K562 (cell line): Measurements from ENCODE around the gene RASAL1. TPM values are rescaled to one million over a fixed set of nuclear protein-coding genes. Genes with fewer than 3 reads are reported as not detected.

Experiments used
- ATAC-seq: fragments of 200-7000 bp; cut with Tn5 transposase; 3 replicates; pipeline ENCODE4 v1.9.1; 2020; ENCODE audit warnings: moderate library complexity
- BruUV-seq: library from RNA; stranded (reverse); fragments of 400-500 nt; replicated peaks from 2 replicates; lab custom pipeline; 2021; lab: Mats Ljungman, UMichigan
- CTCF ChIA-PET: fragments of 300-600 bp; formaldehyde crosslinking; extraction: SDS; loops from one replicate; lab custom pipeline; 2021; ENCODE audit warnings: low intra/inter-chr PET ratio; lab: Yijun Ruan, JAX
- POLR2A ChIA-PET: fragments of 300-600, 350-650 bp; sonication (Branson Sonifier 250); formaldehyde crosslinking; extraction: SDS; loops from one replicate; lab custom pipeline; 2021; ENCODE audit warnings: antibody characterized with exemption, inconsistent platforms; lab: Yijun Ruan, JAX
- DNase-seq, 4 experiments: peaks; one replicate each; pipeline versions ENCODE4 v3.0.0 to v3.0.0-alpha.2; 2011 to 2018; ENCODE audit warnings: low spot score in 3 of 4, mixed read lengths in 3 of 4; ENCODE audit errors: extremely low read depth in 1 of 4
- FAIRE-seq: peaks from 2 replicates; lab custom pipeline; 2011; peaks lifted over from hg19 to GRCh38; lab: Jason Lieb, UNC
- H2AFZ ChIP-seq: 2 replicates; pipeline ENCODE4 v1.6.0; 2011; ENCODE audit warnings: low read depth, low read length, control low read depth, inconsistent platforms
- H3K27ac ChIP-seq: fragments of 200-600 bp; 3 replicates; pipeline ENCODE4 v1.8.0; 2011; ENCODE audit warnings: low read depth, mild to moderate bottlenecking, control low read depth, inconsistent platforms, low read length, moderate library complexity, mixed read lengths; ENCODE audit errors: extremely low read depth
- H3K27me3 ChIP-seq, 2 experiments: fragments of 300-600 bp in 1 of 2; 2 replicates in 1 of 2; 3 replicates in 1 of 2; pipeline versions ENCODE4 v1.6.0 to v1.8.0; 2011; ENCODE audit warnings: inconsistent platforms in 2 of 2, low read length in 2 of 2, mild to moderate bottlenecking in 1 of 2, mixed read lengths in 1 of 2, moderate library complexity in 1 of 2; ENCODE audit not compliant: control insufficient read depth in 2 of 2, insufficient read depth in 2 of 2
- H3K36me3 ChIP-seq: fragments of 300-600 bp; 3 replicates; pipeline ENCODE4 v1.8.0; 2011; ENCODE audit warnings: mild to moderate bottlenecking, low read length, inconsistent platforms; ENCODE audit not compliant: control insufficient read depth, insufficient read depth
- H3K4me1 ChIP-seq, 2 experiments: fragments of 200-600 bp in 1 of 2; replicated peaks in 1 of 2; 2 replicates in 1 of 2; 3 replicates in 1 of 2; pipeline versions ENCODE4 v1.5.1 to v1.8.0; 2011; ENCODE audit warnings: inconsistent platforms in 2 of 2, low read length in 2 of 2, mild to moderate bottlenecking in 1 of 2, mixed read lengths in 1 of 2, moderate library complexity in 1 of 2; ENCODE audit not compliant: control insufficient read depth in 2 of 2, insufficient read depth in 2 of 2
- H3K4me2 ChIP-seq: 2 replicates; pipeline ENCODE4 v1.6.1; 2011; ENCODE audit warnings: low read length, control low read depth, inconsistent platforms, mixed read lengths; ENCODE audit not compliant: insufficient read depth
- H3K4me3 ChIP-seq: fragments of 200-600 bp; sonication (generic), shearing (Covaris generic); 2 replicates; pipeline ENCODE4 v1.5.1; 2016; ENCODE audit warnings: control low read depth, inconsistent platforms
- H3K79me2 ChIP-seq: fragments of 200-600 bp; 3 replicates; pipeline ENCODE4 v1.8.0; 2011; ENCODE audit warnings: low read length, inconsistent platforms; ENCODE audit not compliant: control insufficient read depth, insufficient read depth
- H3K9ac ChIP-seq, 2 experiments: 2 replicates each; pipeline versions ENCODE4 v1.6.0 to v1.6.1; 2011; ENCODE audit warnings: low read depth in 2 of 2, low read length in 2 of 2, control low read depth in 1 of 2, inconsistent platforms in 1 of 2, mild to moderate bottlenecking in 1 of 2, mixed read lengths in 1 of 2; ENCODE audit not compliant: insufficient read depth in 1 of 2
- H3K9me1 ChIP-seq: one replicate; pipeline ENCODE4 v1.6.0; 2011; ENCODE audit warnings: inconsistent platforms, mild to moderate bottlenecking, low read length, moderate library complexity; ENCODE audit not compliant: control insufficient read depth, insufficient read depth
- H3K9me3 ChIP-seq: replicated peaks from 2 replicates; pipeline ENCODE4 v1.5.1; 2011; ENCODE audit warnings: low read depth, low read length, inconsistent platforms; ENCODE audit not compliant: control insufficient read depth, insufficient read depth
- H4K20me1 ChIP-seq: replicated peaks from 2 replicates; pipeline ENCODE4 v1.6.1; 2011; ENCODE audit warnings: low read length, inconsistent platforms, mixed read lengths; ENCODE audit not compliant: control insufficient read depth, insufficient read depth
- ZNF695 ChIP-seq: fragments of 450-650 bp; formaldehyde crosslinking; IDR thresholded peaks from 2 replicates; pipeline ENCODE4 v1.4.0; 2020; ENCODE audit warnings: mild to moderate bottlenecking, moderate library complexity
- WGBS: fragments of 100-300 bp; shearing (Covaris generic); methylation state at CpG from one replicate; pipeline ENCODE4 v1.1.6; 2016; ENCODE audit warnings: low coverage, mixed read lengths; ENCODE audit not compliant: insufficient coverage; ENCODE audit errors: missing lambda C conversion rate; 5-methylcytosine and 5-hydroxymethylcytosine counted together
- in situ Hi-C: fragments of 300-500 bp; cut with MboI; formaldehyde crosslinking; loops from 4 replicates; pipeline ENCODE4 v1.15.0; 2018; ENCODE audit warnings: inconsistent platforms, mixed read lengths
- intact Hi-C: fragments of 100-400 bp; cut with micrococcal nuclease; formaldehyde crosslinking; loops from 2 replicates; pipeline ENCODE4 v1.14.2; 2022
- polyA plus RNA-seq, 8 experiments: library from polyadenylated mRNA; depleted of rRNA in 4 of 8; stranded (reverse) in 5 of 8; unstranded in 3 of 8; fragments of >200 nt; fragmentation: Nextera tagmentation in 2 of 8; fragmentation: Illumina TruSeq in 1 of 8; extraction: Ambion mirVana in 2 of 8; extraction: Trizol in 1 of 8; gene quantifications; 2 replicates each; pipeline versions ENCODE4 v1.2.1 to v1.2.3, GENCODE V29; 2011 to 2014; ENCODE audit warnings: inconsistent platforms in 1 of 8, missing spikeins in 1 of 8
- total RNA-seq, 7 experiments: library from RNA; depleted of rRNA in 6 of 7; stranded (reverse); fragments of >200 nt in 6 of 7; fragmentation: Illumina TruSeq in 2 of 7; extraction: Trizol in 2 of 7; gene quantifications; 2 replicates each; pipeline versions ENCODE4 v1.2.1 to v1.2.3, GENCODE V29; 2011 to 2021; ENCODE audit warnings: low replicate concordance in 1 of 7
- TF ChIP-seq, protein P1 (sequence below), 2 experiments: fragments of 450-650 bp in 1 of 2; sonication (generic) in 1 of 2; formaldehyde crosslinking in 1 of 2; IDR thresholded peaks; 2 replicates each; pipeline versions ENCODE4 v1.7.1 to v1.9.0; 2016 to 2022; ENCODE audit warnings: inconsistent platforms in 1 of 2, mild to moderate bottlenecking in 1 of 2, missing genetic modification reagents in 1 of 2

RASAL1 gene
- total and polyA plus RNA-seq, 9 of the 15 experiments (the other 6 are each of a cell fraction or from before 2014, with no cell fraction given) = 0.06 to 0.16 (median 0.14) TPM; not detected in 6

DNA sequence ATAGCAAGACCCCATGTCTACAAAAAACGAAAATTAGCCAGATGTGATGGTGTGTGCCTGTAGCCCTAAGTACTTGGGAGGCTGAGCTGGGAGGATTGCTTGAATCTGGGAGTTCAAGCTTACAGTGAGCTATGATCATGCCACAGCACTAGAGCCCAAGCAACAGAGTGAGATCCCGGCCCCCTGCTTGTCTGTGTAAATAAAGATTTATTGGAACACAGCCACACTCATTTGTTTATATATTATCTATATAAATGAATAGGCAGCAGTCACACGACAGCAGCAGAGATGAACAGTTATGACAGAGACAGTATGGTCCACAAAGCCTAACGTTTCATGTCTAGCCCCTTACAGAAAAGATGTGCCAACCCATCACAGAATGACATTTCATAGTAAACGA is 34.9 kb upstream of the RASAL1 start:
- peaks cover 94% of the 10 kb centered on the region for H3K36me3 ChIP-seq
- no peak overlapping the region for H3K27ac ChIP-seq
- H3K9me3 ChIP-seq = no peaks in the 10 kb centered on the region
- TF ChIP-seq, protein P1, sequence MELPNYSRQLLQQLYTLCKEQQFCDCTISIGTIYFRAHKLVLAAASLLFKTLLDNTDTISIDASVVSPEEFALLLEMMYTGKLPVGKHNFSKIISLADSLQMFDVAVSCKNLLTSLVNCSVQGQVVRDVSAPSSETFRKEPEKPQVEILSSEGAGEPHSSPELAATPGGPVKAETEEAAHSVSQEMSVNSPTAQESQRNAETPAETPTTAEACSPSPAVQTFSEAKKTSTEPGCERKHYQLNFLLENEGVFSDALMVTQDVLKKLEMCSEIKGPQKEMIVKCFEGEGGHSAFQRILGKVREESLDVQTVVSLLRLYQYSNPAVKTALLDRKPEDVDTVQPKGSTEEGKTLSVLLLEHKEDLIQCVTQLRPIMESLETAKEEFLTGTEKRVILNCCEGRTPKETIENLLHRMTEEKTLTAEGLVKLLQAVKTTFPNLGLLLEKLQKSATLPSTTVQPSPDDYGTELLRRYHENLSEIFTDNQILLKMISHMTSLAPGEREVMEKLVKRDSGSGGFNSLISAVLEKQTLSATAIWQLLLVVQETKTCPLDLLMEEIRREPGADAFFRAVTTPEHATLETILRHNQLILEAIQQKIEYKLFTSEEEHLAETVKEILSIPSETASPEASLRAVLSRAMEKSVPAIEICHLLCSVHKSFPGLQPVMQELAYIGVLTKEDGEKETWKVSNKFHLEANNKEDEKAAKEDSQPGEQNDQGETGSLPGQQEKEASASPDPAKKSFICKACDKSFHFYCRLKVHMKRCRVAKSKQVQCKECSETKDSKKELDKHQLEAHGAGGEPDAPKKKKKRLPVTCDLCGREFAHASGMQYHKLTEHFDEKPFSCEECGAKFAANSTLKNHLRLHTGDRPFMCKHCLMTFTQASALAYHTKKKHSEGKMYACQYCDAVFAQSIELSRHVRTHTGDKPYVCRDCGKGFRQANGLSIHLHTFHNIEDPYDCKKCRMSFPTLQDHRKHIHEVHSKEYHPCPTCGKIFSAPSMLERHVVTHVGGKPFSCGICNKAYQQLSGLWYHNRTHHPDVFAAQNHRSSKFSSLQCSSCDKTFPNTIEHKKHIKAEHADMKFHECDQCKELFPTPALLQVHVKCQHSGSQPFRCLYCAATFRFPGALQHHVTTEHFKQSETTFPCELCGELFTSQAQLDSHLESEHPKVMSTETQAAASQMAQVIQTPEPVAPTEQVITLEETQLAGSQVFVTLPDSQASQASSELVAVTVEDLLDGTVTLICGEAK (IDR thresholded peaks at IDR 0.05) = peak; percentile 79
- TF ChIP-seq, protein P1 (CRISPR knock-in tag; IDR thresholded peaks at IDR 0.05) = no peak
- no peak for TF ChIP-seq ZNF695 (CRISPR knock-in tag)
- CTCF ChIA-PET = no interaction called here
- H4K20me1 ChIP-seq = peaks cover 2% of the 10 kb centered on the region; the same call in 1 of the 2 replicates
- TSS peak; percentile 7 for BruUV-seq
- WGBS = 76% methylated on average over 5 of the region's 5 CpGs
- no peak overlapping the region for H3K9ac ChIP-seq
- no peaks in the 10 kb centered on the region; the same call in 2 of the 3 replicates for H3K79me2 ChIP-seq
- DNase-seq (no peak), FAIRE-seq (no peak), ATAC-seq (no peak)
- H2AFZ ChIP-seq = no peak overlapping the region
- in situ Hi-C loops = loop anchor here (5.0 kb wide), 1 partner anchor 123 kb away; no protein-coding TSS in a partner anchor
- intact Hi-C loops = no loop called here
- peaks cover 2% of the 10 kb centered on the region for H3K9me1 ChIP-seq
- POLR2A ChIA-PET = interaction anchor here (0.9 kb wide), 1 partner anchor 133 kb away, joined by 4 read pairs; no protein-coding TSS in a partner anchor
- H3K4me3 ChIP-seq = no peak overlapping the region
- H3K27me3 ChIP-seq = no peaks in the 10 kb centered on the region
- H3K4me2 ChIP-seq = no peak overlapping the region
- peaks cover 0 to 17% of the 10 kb centered on the region in 2 experiments; a peak in 2 of 5 replicates for H3K4me1 ChIP-seq
